ENCODE data around the gene RRP15. TPM values are rescaled to one million over a fixed set of nuclear protein-coding genes. Genes with fewer than 3 reads are reported as not detected.

Gene RRP15
- total RNA-seq, 1 experiment from 2014 or later = 32.1 TPM

DNA sequence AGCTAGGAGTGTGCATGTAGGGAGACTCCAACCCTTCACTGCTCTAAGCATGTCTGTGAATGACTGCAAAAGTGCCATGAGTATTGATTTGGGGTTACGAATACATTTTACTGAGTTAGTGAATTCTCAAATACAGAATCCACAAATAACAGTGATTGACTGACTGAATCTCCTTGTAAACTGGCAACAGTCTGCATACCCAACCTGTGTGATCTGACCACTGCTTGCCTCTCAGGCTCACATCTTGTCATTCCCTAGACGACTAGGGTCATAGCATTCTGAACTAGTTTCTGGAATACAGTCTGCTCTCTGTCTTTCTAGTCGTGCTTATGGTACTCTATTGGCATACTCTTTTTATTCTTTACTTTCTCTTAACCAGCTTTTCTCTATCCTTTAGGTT, 7.4 kb downstream of the RRP15 start:
- DNase-seq (ENCODE audit: low read depth, low spot score) = no peak
- intact Hi-C loops (cut with micrococcal nuclease; ENCODE audit: unreplicated experiment) = no loop called here
- Histone ChIP-seq H3K27me3 (ENCODE audit: control insufficient read depth, insufficient read depth, low read length) (no peaks in the 10 kb centered on the region), H3K4me1 (ENCODE audit: control insufficient read depth, insufficient read depth, low read length) (no peaks in the 10 kb centered on the region), H3K9me3 (ENCODE audit: control insufficient read depth, insufficient read depth, low read depth, low read length) (no peaks in the 10 kb centered on the region), H3K27ac (ENCODE audit: low read length) (no peak overlapping the region), H3K36me3 (ENCODE audit: control insufficient read depth, insufficient read depth, low read length) (no peaks in the 10 kb centered on the region), H3K4me3 (ENCODE audit: low read depth in 2 of 2, low read length in 2 of 2) (no peak overlapping the region)
- CTCF ChIA-PET = no interaction called here
- TF ChIP-seq, protein P1, sequence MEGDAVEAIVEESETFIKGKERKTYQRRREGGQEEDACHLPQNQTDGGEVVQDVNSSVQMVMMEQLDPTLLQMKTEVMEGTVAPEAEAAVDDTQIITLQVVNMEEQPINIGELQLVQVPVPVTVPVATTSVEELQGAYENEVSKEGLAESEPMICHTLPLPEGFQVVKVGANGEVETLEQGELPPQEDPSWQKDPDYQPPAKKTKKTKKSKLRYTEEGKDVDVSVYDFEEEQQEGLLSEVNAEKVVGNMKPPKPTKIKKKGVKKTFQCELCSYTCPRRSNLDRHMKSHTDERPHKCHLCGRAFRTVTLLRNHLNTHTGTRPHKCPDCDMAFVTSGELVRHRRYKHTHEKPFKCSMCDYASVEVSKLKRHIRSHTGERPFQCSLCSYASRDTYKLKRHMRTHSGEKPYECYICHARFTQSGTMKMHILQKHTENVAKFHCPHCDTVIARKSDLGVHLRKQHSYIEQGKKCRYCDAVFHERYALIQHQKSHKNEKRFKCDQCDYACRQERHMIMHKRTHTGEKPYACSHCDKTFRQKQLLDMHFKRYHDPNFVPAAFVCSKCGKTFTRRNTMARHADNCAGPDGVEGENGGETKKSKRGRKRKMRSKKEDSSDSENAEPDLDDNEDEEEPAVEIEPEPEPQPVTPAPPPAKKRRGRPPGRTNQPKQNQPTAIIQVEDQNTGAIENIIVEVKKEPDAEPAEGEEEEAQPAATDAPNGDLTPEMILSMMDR (IDR thresholded peaks at IDR 0.05) = no peak
- no peak for TF ChIP-seq POLR2AphosphoS5 (IDR thresholded peaks at IDR 0.05; ENCODE audit: low read depth, low read length)
- TF ChIP-seq SIN3A (IDR thresholded peaks at IDR 0.05; ENCODE audit: borderline replicate concordance, insufficient read depth, low read depth, low read length) = no peak
- TF ChIP-seq, protein P2, sequence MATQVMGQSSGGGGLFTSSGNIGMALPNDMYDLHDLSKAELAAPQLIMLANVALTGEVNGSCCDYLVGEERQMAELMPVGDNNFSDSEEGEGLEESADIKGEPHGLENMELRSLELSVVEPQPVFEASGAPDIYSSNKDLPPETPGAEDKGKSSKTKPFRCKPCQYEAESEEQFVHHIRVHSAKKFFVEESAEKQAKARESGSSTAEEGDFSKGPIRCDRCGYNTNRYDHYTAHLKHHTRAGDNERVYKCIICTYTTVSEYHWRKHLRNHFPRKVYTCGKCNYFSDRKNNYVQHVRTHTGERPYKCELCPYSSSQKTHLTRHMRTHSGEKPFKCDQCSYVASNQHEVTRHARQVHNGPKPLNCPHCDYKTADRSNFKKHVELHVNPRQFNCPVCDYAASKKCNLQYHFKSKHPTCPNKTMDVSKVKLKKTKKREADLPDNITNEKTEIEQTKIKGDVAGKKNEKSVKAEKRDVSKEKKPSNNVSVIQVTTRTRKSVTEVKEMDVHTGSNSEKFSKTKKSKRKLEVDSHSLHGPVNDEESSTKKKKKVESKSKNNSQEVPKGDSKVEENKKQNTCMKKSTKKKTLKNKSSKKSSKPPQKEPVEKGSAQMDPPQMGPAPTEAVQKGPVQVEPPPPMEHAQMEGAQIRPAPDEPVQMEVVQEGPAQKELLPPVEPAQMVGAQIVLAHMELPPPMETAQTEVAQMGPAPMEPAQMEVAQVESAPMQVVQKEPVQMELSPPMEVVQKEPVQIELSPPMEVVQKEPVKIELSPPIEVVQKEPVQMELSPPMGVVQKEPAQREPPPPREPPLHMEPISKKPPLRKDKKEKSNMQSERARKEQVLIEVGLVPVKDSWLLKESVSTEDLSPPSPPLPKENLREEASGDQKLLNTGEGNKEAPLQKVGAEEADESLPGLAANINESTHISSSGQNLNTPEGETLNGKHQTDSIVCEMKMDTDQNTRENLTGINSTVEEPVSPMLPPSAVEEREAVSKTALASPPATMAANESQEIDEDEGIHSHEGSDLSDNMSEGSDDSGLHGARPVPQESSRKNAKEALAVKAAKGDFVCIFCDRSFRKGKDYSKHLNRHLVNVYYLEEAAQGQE (IDR thresholded peaks at IDR 0.05; ENCODE audit: insufficient read depth in 1 of 2, low read depth in 2 of 2, low read length in 1 of 2) = no peak
- TF ChIP-seq TCF7L2 (IDR thresholded peaks at IDR 0.05; ENCODE audit: low read depth, low read length) = no peak
- BruUV-seq (replicated peaks) = no TSS peak
- in situ Hi-C loops (cut with HindIII; ENCODE audit: low pct_unique_long_range_greater_than_20kb, low sequenced_read_pairs) = no loop called here
- ATAC-seq = no peak
- POLR2A ChIA-PET = no interaction called here

DNA sequence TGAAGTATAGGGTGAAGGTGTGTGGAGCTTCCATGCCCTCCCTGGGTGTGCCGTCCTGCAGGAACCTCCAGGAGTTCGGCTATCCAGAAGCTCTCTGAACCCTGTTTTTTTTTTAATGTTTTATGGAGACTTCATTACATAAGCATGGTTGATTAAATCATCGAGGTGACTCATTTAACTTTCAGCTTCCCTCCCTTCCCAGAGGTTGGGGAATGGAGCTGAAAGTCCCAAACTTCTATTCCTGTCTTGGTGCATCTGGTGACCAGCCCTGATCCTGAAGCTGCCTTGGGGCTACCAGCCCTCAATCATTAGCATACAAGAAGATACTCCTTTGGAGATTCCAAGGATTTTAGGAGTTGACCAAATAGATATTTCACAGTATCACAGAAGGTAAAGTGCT, 9.5 kb downstream of the RRP15 start:
- no peaks in the 10 kb centered on the region for H3K9me3 ChIP-seq (ENCODE audit: control insufficient read depth, insufficient read depth, low read depth, low read length)
- in situ Hi-C loops (cut with HindIII; ENCODE audit: low pct_unique_long_range_greater_than_20kb, low sequenced_read_pairs) = no loop called here
- no peak overlapping the region for H3K4me3 ChIP-seq (ENCODE audit: low read depth in 2 of 2, low read length in 2 of 2)
- ChIA-PET POLR2A (interaction anchor here (0.6 kb wide), 1 partner anchor 63 kb away, joined by 3 read pairs; no protein-coding TSS in a partner anchor), CTCF (no interaction called here)
- no peak for ATAC-seq
- no peak overlapping the region for H3K27ac ChIP-seq (ENCODE audit: low read length)
- no peaks in the 10 kb centered on the region for H3K36me3 ChIP-seq (ENCODE audit: control insufficient read depth, insufficient read depth, low read length)
- intact Hi-C loops (cut with micrococcal nuclease; ENCODE audit: unreplicated experiment) = no loop called here
- DNase-seq (ENCODE audit: low read depth, low spot score) = no peak
- no peaks in the 10 kb centered on the region for H3K4me1 ChIP-seq (ENCODE audit: control insufficient read depth, insufficient read depth, low read length)
- BruUV-seq (replicated peaks) = no TSS peak
- TF ChIP-seq, protein P2 (IDR thresholded peaks at IDR 0.05; ENCODE audit: insufficient read depth in 1 of 2, low read depth in 2 of 2, low read length in 1 of 2) = no peak
- TF ChIP-seq POLR2AphosphoS5 (IDR thresholded peaks at IDR 0.05; ENCODE audit: low read depth, low read length) (no peak), SIN3A (IDR thresholded peaks at IDR 0.05; ENCODE audit: borderline replicate concordance, insufficient read depth, low read depth, low read length) (no peak), TCF7L2 (IDR thresholded peaks at IDR 0.05; ENCODE audit: low read depth, low read length) (no peak)
- no peaks in the 10 kb centered on the region for H3K27me3 ChIP-seq (ENCODE audit: control insufficient read depth, insufficient read depth, low read length)

Data from Panc1 (cell line).